K562 (cell line): ENCODE data around the gene PSMD7. TPM values are rescaled to one million over a fixed set of nuclear protein-coding genes. Genes with fewer than 3 reads are reported as not detected.

ENCODE experiments used
- ARID1B ChIP-seq: fragments of 450-650 bp; IDR thresholded peaks from 2 replicates; pipeline ENCODE4 v1.6.1; 2016; ENCODE audit warnings: antibody characterized with exemption, mild to moderate bottlenecking, inconsistent platforms
- CBFB ChIP-seq: sonication (generic); formaldehyde crosslinking; IDR thresholded peaks from 2 replicates; pipeline ENCODE4 v1.4.0; 2020; ENCODE audit warnings: mild to moderate bottlenecking, missing genetic modification reagents
- CCNT2 ChIP-seq: IDR thresholded peaks from 2 replicates; pipeline ENCODE4 v1.6.1; 2011; ENCODE audit warnings: borderline replicate concordance, low read depth, mild to moderate bottlenecking, moderate library complexity, mixed read lengths, low read length; ENCODE audit not compliant: insufficient read length; ENCODE audit errors: extremely low read depth
- EGR1 ChIP-seq: fragments of 450-650 bp; conservative IDR thresholded peaks from 2 replicates; pipeline ENCODE4 v1.6.1; 2017; ENCODE audit warnings: mild to moderate bottlenecking
- FOXA1 ChIP-seq: fragments of 450-650 bp; IDR thresholded peaks from 2 replicates; pipeline ENCODE4 v1.6.1; 2016; ENCODE audit warnings: mild to moderate bottlenecking, borderline replicate concordance
- FOXJ3 ChIP-seq: sonication (generic); formaldehyde crosslinking; IDR thresholded peaks from 2 replicates; pipeline ENCODE4 v1.4.0; 2020; ENCODE audit warnings: mild to moderate bottlenecking, missing genetic modification reagents
- FOXK1 ChIP-seq: sonication (generic); formaldehyde crosslinking; IDR thresholded peaks from 2 replicates; pipeline ENCODE4 v1.8.0; 2022; ENCODE audit warnings: missing genetic modification reagents, mild to moderate bottlenecking, borderline replicate concordance
- FOXK2 ChIP-seq, 2 experiments: fragments of 450-650 bp; IDR thresholded peaks in 1 of 2; conservative IDR thresholded peaks in 1 of 2; 2 replicates each; pipeline ENCODE4 v1.6.1; 2016; ENCODE audit warnings: low read depth in 2 of 2, mild to moderate bottlenecking in 1 of 2
- HDAC1 ChIP-seq, 2 experiments: fragments of 450-650 bp; IDR thresholded peaks; 2 replicates each; pipeline ENCODE4 v1.6.1; 2016 to 2017; ENCODE audit warnings: inconsistent platforms in 1 of 2, mild to moderate bottlenecking in 1 of 2, moderate library complexity in 1 of 2
- HMG20A ChIP-seq: fragments of 450-650 bp; formaldehyde crosslinking; conservative IDR thresholded peaks from 2 replicates; pipeline ENCODE4 v1.4.0; 2020; ENCODE audit warnings: mild to moderate bottlenecking, mixed read lengths
- ILK ChIP-seq: fragments of 450-650 bp; IDR thresholded peaks from 2 replicates; pipeline ENCODE4 v1.6.1; 2016; ENCODE audit warnings: missing genetic modification characterization, low read depth, mild to moderate bottlenecking, missing compliant biosample characterization, moderate library complexity, borderline replicate concordance
- KLF10 ChIP-seq: fragments of 250-450 bp; sonication (Bioruptor Pico); IDR thresholded peaks from 2 replicates; pipeline ENCODE4 v1.6.1; 2021; ENCODE audit warnings: matching md5 sums
- MCM2 ChIP-seq: fragments of 450-650 bp; IDR thresholded peaks from 2 replicates; pipeline ENCODE4 v1.6.1; 2017; ENCODE audit warnings: low read depth, mild to moderate bottlenecking
- MTA2 ChIP-seq: fragments of 450-650 bp; IDR thresholded peaks from 2 replicates; pipeline ENCODE4 v1.6.1; 2016; ENCODE audit warnings: low read depth
- POU5F1 ChIP-seq: fragments of 150-350 bp; IDR thresholded peaks from 2 replicates; pipeline ENCODE4 v1.6.1; 2014; ENCODE audit warnings: borderline replicate concordance, low read length, low read depth, mild to moderate bottlenecking; ENCODE audit not compliant: partially characterized antibody
- SPI1 ChIP-seq: IDR thresholded peaks from 2 replicates; pipeline ENCODE4 v1.6.1; 2011; ENCODE audit warnings: low read depth, low read length, control low read depth, borderline replicate concordance
- TBL1XR1 ChIP-seq, 2 experiments: IDR thresholded peaks; 2 replicates each; pipeline ENCODE4 v1.6.1; 2012; ENCODE audit warnings: improper control_type of control experiment in 2 of 2, low read length in 2 of 2, mild to moderate bottlenecking in 1 of 2
- TEAD4 ChIP-seq, 2 experiments: sonication (generic) in 1 of 2; formaldehyde crosslinking in 1 of 2; IDR thresholded peaks; 2 replicates each; pipeline versions ENCODE4 v1.6.1 to v1.8.0; 2012 to 2022; ENCODE audit warnings: borderline replicate concordance in 1 of 2, inconsistent platforms in 1 of 2, low read length in 1 of 2, mild to moderate bottlenecking in 1 of 2, missing genetic modification reagents in 1 of 2
- ZFX ChIP-seq: sonication (generic); formaldehyde crosslinking; IDR thresholded peaks from 2 replicates; pipeline ENCODE4 v1.8.0; 2022; ENCODE audit warnings: mild to moderate bottlenecking, missing genetic modification reagents, moderate library complexity
- ZNF133 ChIP-seq: fragments of 250-450 bp; sonication (Bioruptor Pico); IDR thresholded peaks from 2 replicates; pipeline ENCODE4 v1.4.0; 2020; ENCODE audit warnings: mild to moderate bottlenecking
- polyA plus RNA-seq, 8 experiments: library from polyadenylated mRNA; depleted of rRNA in 4 of 8; stranded (reverse) in 5 of 8; unstranded in 3 of 8; fragments of >200 nt; fragmentation: Nextera tagmentation in 2 of 8; fragmentation: Illumina TruSeq in 1 of 8; extraction: Ambion mirVana in 2 of 8; extraction: Trizol in 1 of 8; gene quantifications; 2 replicates each; pipeline versions ENCODE4 v1.2.1 to v1.2.3, GENCODE V29; 2011 to 2014; ENCODE audit warnings: inconsistent platforms in 1 of 8, missing spikeins in 1 of 8
- total RNA-seq, 7 experiments: library from RNA; depleted of rRNA in 6 of 7; stranded (reverse); fragments of >200 nt in 6 of 7; fragmentation: Illumina TruSeq in 2 of 7; extraction: Trizol in 2 of 7; gene quantifications; 2 replicates each; pipeline versions ENCODE4 v1.2.1 to v1.2.3, GENCODE V29; 2011 to 2021; ENCODE audit warnings: low replicate concordance in 1 of 7
- TF ChIP-seq, protein P1 (sequence below), 2 experiments: fragments of 450-650 bp in 1 of 2; IDR thresholded peaks; 2 replicates each; pipeline ENCODE4 v1.6.1; 2011 to 2017; ENCODE audit warnings: low read depth in 2 of 2, antibody characterized with exemption in 1 of 2, borderline replicate concordance in 1 of 2, low read length in 1 of 2, mild to moderate bottlenecking in 1 of 2, mixed read lengths in 1 of 2; ENCODE audit not compliant: control insufficient read depth in 1 of 2
- TF ChIP-seq, protein P2 (sequence below): fragments of 450-650 bp; IDR thresholded peaks from 2 replicates; pipeline ENCODE4 v1.6.1; 2016; ENCODE audit warnings: low read depth, mild to moderate bottlenecking, moderate library complexity
- TF ChIP-seq, protein P3 (sequence below), 3 experiments: fragments of 200-800 bp in 1 of 3; sonication (Bioruptor generic) in 1 of 3; sonication (generic) in 1 of 3; formaldehyde crosslinking in 1 of 3; IDR thresholded peaks; 2 replicates each; pipeline versions ENCODE4 v1.6.1 to v1.8.0; 2016 to 2022; ENCODE audit warnings: mild to moderate bottlenecking in 2 of 3, missing compliant biosample characterization in 2 of 3, missing genetic modification characterization in 2 of 3, missing genetic modification reagents in 1 of 3

Gene PSMD7
- total and polyA plus RNA-seq, 9 of the 15 experiments (the other 6 are each of a cell fraction or from before 2014, with no cell fraction given): 100 to 226 (median 156) TPM

DNA sequence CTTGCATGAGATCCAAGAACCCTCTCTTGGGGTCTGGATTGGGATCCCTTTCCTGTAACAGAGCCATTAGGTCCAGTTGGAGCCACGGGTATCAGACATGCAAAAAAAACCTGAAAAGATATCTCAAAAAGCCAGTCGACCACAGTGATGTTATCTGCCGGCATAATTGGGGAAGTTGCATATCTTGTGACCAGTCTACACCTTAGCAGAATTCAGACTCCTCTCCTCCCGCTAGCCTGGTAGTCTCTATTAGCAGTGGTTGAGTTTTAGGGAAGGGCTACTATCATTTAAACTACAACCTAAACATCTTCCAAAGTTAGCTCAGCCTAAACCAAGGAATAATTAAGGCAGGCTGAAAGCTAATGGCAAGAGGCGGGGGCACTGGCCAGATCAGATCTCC, 16.2 kb upstream of the PSMD7 start (continued):
- TF ChIP-seq HDAC1 (IDR thresholded peaks at IDR 0.05) (no peak), MTA2 (peak; percentile 44; the same call in 1 of the 2 replicates), POU5F1 (no peak), ZFX (CRISPR knock-in tag) (no peak), FOXK2 (conservative IDR thresholded peaks at IDR 0.05 in 1 of 2, IDR thresholded peaks at IDR 0.05 in 1 of 2; ENCODE audit: low read depth in 2 of 2) (no peak), SPI1 (peak; percentile 62), ZNF133 (CRISPR knock-in tag) (no peak), FOXJ3 (no peak), TEAD4 (IDR thresholded peaks at IDR 0.05; ENCODE audit: low read length) (peak; percentile 79), TEAD4 (CRISPR knock-in tag; IDR thresholded peaks at IDR 0.05; ENCODE audit: borderline replicate concordance) (no peak), ILK (tag) (no peak), CBFB (no peak), KLF10 (CRISPR knock-in tag) (no peak), FOXK1 (CRISPR knock-in tag) (no peak), FOXA1 (no peak), TBL1XR1 (IDR thresholded peaks at IDR 0.05; ENCODE audit: low read length in 2 of 2) (no peak; a peak in 1 of 4 replicates), MCM2 (no peak), CCNT2 (peak; percentile 49), ARID1B (peak; percentile 84), EGR1 (no peak), HMG20A (CRISPR knock-in tag) (no peak)
- TF ChIP-seq, protein P1, sequence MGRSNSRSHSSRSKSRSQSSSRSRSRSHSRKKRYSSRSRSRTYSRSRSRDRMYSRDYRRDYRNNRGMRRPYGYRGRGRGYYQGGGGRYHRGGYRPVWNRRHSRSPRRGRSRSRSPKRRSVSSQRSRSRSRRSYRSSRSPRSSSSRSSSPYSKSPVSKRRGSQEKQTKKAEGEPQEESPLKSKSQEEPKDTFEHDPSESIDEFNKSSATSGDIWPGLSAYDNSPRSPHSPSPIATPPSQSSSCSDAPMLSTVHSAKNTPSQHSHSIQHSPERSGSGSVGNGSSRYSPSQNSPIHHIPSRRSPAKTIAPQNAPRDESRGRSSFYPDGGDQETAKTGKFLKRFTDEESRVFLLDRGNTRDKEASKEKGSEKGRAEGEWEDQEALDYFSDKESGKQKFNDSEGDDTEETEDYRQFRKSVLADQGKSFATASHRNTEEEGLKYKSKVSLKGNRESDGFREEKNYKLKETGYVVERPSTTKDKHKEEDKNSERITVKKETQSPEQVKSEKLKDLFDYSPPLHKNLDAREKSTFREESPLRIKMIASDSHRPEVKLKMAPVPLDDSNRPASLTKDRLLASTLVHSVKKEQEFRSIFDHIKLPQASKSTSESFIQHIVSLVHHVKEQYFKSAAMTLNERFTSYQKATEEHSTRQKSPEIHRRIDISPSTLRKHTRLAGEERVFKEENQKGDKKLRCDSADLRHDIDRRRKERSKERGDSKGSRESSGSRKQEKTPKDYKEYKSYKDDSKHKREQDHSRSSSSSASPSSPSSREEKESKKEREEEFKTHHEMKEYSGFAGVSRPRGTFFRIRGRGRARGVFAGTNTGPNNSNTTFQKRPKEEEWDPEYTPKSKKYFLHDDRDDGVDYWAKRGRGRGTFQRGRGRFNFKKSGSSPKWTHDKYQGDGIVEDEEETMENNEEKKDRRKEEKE (IDR thresholded peaks at IDR 0.05; ENCODE audit: borderline replicate concordance in 1 of 2, control insufficient read depth in 1 of 2, low read depth in 2 of 2, low read length in 1 of 2): no peak
- TF ChIP-seq, protein P2, sequence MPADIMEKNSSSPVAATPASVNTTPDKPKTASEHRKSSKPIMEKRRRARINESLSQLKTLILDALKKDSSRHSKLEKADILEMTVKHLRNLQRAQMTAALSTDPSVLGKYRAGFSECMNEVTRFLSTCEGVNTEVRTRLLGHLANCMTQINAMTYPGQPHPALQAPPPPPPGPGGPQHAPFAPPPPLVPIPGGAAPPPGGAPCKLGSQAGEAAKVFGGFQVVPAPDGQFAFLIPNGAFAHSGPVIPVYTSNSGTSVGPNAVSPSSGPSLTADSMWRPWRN: 0 out of 2 replicates have a peak, but pooled peaks have one; percentile 23
- TF ChIP-seq, protein P3, sequence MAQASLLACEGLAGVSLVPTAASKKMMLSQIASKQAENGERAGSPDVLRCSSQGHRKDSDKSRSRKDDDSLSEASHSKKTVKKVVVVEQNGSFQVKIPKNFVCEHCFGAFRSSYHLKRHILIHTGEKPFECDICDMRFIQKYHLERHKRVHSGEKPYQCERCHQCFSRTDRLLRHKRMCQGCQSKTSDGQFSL (CRISPR knock-in tag; IDR thresholded peaks at IDR 0.05): no peak
- TF ChIP-seq, protein P3 (tag; IDR thresholded peaks at IDR 0.05): no peak
